BJ (cell line): ENCODE results near the gene GALR3. TPM values are rescaled to one million over a fixed set of nuclear protein-coding genes. Genes with fewer than 3 reads are reported as not detected.
A peak's percentile ranks its signal among the peaks of the same experiment; 100 is the strongest.

Experiments
- CTCF ChIA-PET: fragments of 350-600 bp; formaldehyde crosslinking; extraction: SDS; loops from one replicate; lab custom pipeline; 2021; ENCODE audit warnings: antibody characterized with exemption, inconsistent platforms; lab: Yijun Ruan, JAX
- POLR2A ChIA-PET: fragments of 300-600 bp; sonication (Branson Sonifier 250); formaldehyde crosslinking; extraction: SDS; loops from one replicate; lab custom pipeline; 2021; ENCODE audit warnings: antibody characterized with exemption; lab: Charles Lee
- DNase-seq: peaks from one replicate; pipeline ENCODE4 v3.0.0-alpha.2; 2011; ENCODE audit warnings: low read depth
- H3K27me3 ChIP-seq: 2 replicates; pipeline ENCODE4 v1.6.0; 2011; ENCODE audit warnings: low read length; ENCODE audit not compliant: control insufficient read depth, insufficient read depth
- H3K36me3 ChIP-seq: 2 replicates; pipeline ENCODE4 v1.5.1; 2011; ENCODE audit warnings: low read length; ENCODE audit not compliant: control insufficient read depth, insufficient read depth
- H3K4me3 ChIP-seq: 2 replicates; pipeline ENCODE4 v1.5.1; 2011; ENCODE audit warnings: low read depth, mild to moderate bottlenecking, control low read depth, low read length
- CTCF ChIP-seq: IDR thresholded peaks from 2 replicates; pipeline ENCODE4 v1.5.1; 2011; ENCODE audit warnings: low read depth, mild to moderate bottlenecking, control low read depth, inconsistent platforms, low read length, moderate library complexity; ENCODE audit not compliant: insufficient read depth
- polyA plus RNA-seq: library from polyadenylated mRNA; depleted of rRNA; stranded (reverse); fragments of >200 nt; gene quantifications from 2 replicates; pipeline ENCODE4 v1.2.3, GENCODE V29; 2011; rRNA removed
- small RNA-seq: library from RNA; depleted of rRNA; stranded (forward); fragments of <200 nt; gene quantifications from one replicate; pipeline ENCODE3, GENCODE V24; 2012; ENCODE audit warnings: low replicate concordance, low read depth; ENCODE audit not compliant: insufficient read length

Gene GALR3
- polyA plus RNA-seq, 1 experiment: not detected

- H3K36me3 ChIP-seq: peaks cover 27% of the 10 kb centered on the region
- H3K4me3 ChIP-seq: no peak overlapping the region
- no peak for TF ChIP-seq CTCF
- ChIA-PET POLR2A (no interaction called here), CTCF (interaction anchor here (1.1 to 4.6 kb wide), 4 partner anchors 10 to 204 kb away, joined by 3 to 77 read pairs (median 6); no protein-coding TSS in a partner anchor)
- DNase-seq: no peak
- H3K27me3 ChIP-seq: no peaks in the 10 kb centered on the region
Observed at GRCh38 chr22:37865510-37865909, 42.3 kb downstream of the GALR3 start.

GRCh38 chr22:37870273-37870672, 47.1 kb downstream of the GALR3 start:
- ChIA-PET CTCF (no interaction called here), POLR2A (interaction anchor here (0.6 kb wide), 1 partner anchor 800 kb away, joined by 3 read pairs; no protein-coding TSS in a partner anchor)
- TF ChIP-seq CTCF: no peak
- no peak for DNase-seq
- no peak overlapping the region for H3K4me3 ChIP-seq
- peaks cover 24% of the 10 kb centered on the region for H3K36me3 ChIP-seq
- no peaks in the 10 kb centered on the region for H3K27me3 ChIP-seq

Small RNA genes lying within 50 kb of the gene (small RNA-seq; reads per million reads assigned to genes)
- gene MIR659: 7.0 reads per million, percentile 70 among the genes with 10 or more reads in this experiment

Other genes with a start within 250 kb of the GALR3 start
- not detected in 2 replicates for gene LGALS2, start 243.3 kb upstream of the GALR3 start, polyA plus RNA-seq
- 22.5 and 34.6 TPM in 2 replicates for gene GGA1, start 214.5 kb upstream of the GALR3 start, polyA plus RNA-seq
- gene SH3BP1, start 183.7 kb upstream of the GALR3 start, polyA plus RNA-seq: 4.7 and 5.8 TPM in 2 replicates
- 16.4 and 24.0 TPM in 2 replicates for gene PDXP, start 164.7 kb upstream of the GALR3 start, polyA plus RNA-seq
- 9,083 and 9,143 TPM in 2 replicates for gene LGALS1, start 147.7 kb upstream of the GALR3 start, polyA plus RNA-seq
- gene NOL12, start 137.0 kb upstream of the GALR3 start, polyA plus RNA-seq: 11.0 and 16.5 TPM in 2 replicates
- gene TRIOBP, start 126.3 kb upstream of the GALR3 start, polyA plus RNA-seq: 52.0 and 73.9 TPM in 2 replicates
- 12.6 and 24.9 TPM in 2 replicates for gene GCAT, start 15.4 kb upstream of the GALR3 start, polyA plus RNA-seq
- 18.2 and 36.7 TPM in 2 replicates for gene ANKRD54, start 21.0 kb downstream of the GALR3 start, polyA plus RNA-seq
- gene EIF3L, start 26.0 kb downstream of the GALR3 start, polyA plus RNA-seq: 705 and 755 TPM in 2 replicates
- gene MICALL1, start 82.9 kb downstream of the GALR3 start, polyA plus RNA-seq: 16.6 and 26.5 TPM in 2 replicates
- gene C22orf23, start 130.2 kb downstream of the GALR3 start, polyA plus RNA-seq: 0.38 and 0.42 TPM in 2 replicates
- gene POLR2F, start 130.3 kb downstream of the GALR3 start, polyA plus RNA-seq: 86.2 and 92.1 TPM in 2 replicates
- not detected in 2 replicates for gene SOX10, start 161.2 kb downstream of the GALR3 start, polyA plus RNA-seq
- gene PICK1, start 234.0 kb downstream of the GALR3 start, polyA plus RNA-seq: 27.9 and 32.4 TPM in 2 replicates